Daoy (cell line): ENCODE results near the gene APP. TPM values are rescaled to one million over a fixed set of nuclear protein-coding genes. Genes with fewer than 3 reads are reported as not detected.
A peak's percentile ranks its signal among the peaks of the same experiment; 100 is the strongest.

Experiments
- DNase-seq: peaks from one replicate; pipeline ENCODE4 v3.0.0-alpha.2; 2015; ENCODE audit warnings: low read depth
- total RNA-seq: library from RNA; depleted of rRNA; stranded (reverse); fragments of >200 nt; shearing (Covaris generic); gene quantifications from 2 replicates; pipeline ENCODE4 v1.2.3, GENCODE V29; 2014

The APP gene
- total RNA-seq, 1 experiment from 2014 or later: 162 TPM

DNA sequence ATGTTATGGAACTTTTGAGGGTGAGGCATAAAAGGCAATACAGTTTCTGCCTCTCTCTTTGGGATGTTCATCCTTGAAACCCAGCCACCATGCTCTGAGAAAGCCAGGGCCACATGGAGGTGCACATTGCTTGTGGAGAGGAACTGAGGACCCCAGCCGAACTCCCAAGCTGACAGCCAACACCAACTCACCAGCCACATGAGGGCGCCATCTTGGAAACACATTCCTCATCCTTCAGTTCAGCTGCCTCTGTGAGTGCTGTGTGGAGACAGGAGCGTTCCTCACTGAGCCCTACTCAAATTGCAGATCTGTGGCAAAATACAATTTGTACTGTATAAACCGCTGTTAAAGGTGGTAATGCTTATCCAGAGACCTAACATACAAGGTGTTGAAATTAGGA, 298.3 kb downstream of the APP start:
- no peak for DNase-seq

DNA sequence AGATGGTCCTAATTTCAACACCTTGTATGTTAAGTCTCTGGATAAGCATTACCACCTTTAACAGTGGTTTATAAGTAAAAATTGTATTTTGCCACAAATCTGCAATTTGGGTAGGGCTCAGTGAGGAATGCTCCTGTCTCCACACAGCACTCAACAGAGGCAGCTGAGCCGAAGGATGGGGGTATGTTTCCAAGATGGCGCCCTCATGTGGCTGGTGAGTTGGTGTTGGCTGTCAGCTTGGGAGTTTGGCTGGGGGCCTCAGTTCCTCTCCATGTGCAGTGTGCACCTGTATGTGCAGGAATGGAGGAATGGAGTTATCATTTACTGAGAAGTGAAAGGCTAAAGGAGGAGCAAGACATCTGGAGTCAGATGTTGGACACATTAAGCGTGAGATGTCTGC, 299.0 kb downstream of the APP start:
- DNase-seq: peak; percentile 18

GRCh38 chr21:25870084-25870483, 300.5 kb downstream of the APP start:
- DNase-seq: no peak

- no peak for DNase-seq
Observed at GRCh38 chr21:25867061-25867460, 303.5 kb downstream of the APP start.

- DNase-seq: no peak
Observed at GRCh38 chr21:25863747-25864146, 306.8 kb downstream of the APP start.

DNA sequence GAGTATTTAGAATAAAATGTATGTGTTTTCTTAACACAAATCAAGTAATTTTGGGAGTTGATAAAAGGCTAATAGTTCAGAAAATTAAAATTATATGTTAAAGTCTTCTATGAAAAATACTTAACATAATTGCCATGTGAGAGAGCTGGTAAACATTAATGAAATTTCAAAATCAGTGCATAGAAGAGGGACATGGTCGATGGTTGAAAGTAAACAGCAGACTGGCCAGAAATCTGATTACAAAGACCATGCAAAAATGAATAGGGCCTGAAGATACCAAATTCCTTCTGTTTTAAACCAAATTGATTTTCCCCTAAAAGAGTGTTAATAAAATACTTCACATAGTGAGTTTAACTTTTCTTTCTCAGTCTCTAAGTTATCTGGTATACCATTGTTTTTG, 307.5 kb downstream of the APP start:
- DNase-seq: no peak

DNA sequence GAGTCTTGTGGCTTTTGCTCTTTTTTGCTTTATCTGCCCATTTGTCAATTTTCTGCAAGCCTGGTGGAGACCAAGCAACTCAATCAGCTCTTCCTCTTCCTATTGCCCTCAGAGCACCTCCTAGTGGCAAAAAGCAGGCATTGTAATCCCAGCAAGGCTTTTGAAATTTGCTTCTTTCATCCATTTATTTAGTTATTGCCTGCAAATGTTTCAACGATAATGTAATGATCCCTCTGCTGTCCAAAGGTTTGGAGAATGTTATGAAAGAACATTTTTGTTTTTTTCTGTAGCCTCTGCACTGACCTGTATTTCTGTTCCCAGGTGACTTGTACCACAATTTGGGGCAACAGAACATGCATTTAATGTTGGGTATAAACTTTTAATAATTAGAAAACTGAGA, 308.0 kb downstream of the APP start:
- peak; percentile 26 for DNase-seq

DNA sequence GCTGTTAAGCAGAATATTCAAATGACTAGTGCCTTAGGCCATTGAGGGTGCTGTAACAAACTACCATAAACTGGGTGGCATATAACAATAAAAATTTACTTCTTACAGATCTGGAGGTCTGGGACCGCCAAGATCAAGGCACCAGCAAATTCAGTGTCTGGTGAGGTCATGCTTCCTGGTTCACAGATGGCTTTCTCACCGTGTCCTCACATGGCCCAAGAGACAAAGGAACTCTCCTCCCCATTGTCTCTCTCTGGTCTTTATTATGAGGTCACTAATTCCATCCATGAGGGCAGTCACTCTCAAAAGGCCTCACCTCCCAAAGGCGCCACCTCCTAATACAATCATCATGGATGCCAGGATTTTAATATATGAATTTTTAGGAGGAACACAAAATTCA, 308.5 kb downstream of the APP start:
- no peak for DNase-seq

DNA sequence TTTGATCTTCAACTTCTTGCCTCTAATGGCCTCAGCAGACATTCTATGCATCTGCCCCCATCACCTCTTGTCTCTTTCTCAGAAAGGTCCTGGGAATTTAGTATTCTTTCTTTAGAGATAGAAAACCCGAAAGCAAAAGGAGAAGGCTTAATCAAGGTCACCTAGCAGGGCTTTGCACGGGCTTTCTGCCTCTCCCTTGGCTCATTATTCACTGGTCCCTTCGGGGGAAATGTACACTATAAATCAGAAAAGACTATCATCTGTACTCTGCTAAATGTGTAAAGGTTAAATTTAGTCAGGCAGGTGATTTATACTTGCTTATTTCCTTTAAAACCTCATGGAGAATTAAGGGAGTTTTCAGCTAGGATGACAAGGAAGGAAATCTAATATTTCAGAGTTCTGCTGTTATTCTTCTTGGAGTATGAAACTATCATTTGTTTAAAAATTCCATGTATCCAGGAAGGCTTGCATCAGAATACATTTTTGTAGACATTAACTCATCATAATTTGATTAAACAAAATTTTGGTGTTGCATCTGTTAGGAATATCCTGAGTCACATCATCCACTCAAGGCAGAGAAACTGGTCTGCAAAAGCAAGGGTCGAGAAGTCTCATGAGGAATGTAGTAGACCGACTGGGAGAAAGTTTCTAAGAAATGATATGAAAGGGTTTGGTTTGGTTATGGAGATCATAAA, 311.2 kb downstream of the APP start:
- DNase-seq: no peak

DNA sequence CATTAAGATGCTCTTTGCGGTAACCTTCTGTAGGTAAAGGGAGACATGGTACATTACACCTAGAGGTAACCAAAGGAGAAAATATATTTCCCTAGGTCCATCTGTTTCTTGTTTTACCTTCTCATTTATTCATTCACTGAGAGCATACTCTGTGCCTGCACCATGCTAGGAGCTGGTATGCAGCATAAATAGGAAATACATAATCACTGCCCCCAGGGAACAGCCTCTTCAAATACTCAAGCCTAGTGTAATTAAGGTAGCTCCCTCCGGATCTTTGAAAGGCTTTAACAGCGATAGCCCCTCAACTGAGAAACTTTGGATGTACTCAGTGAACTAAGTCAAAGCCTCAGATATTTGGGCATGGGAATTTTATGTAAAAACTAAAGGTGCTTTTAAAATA, 312.2 kb downstream of the APP start:
- no peak for DNase-seq

- DNase-seq: no peak
Observed at GRCh38 chr21:25857308-25858074, 313.1 kb downstream of the APP start.

DNA sequence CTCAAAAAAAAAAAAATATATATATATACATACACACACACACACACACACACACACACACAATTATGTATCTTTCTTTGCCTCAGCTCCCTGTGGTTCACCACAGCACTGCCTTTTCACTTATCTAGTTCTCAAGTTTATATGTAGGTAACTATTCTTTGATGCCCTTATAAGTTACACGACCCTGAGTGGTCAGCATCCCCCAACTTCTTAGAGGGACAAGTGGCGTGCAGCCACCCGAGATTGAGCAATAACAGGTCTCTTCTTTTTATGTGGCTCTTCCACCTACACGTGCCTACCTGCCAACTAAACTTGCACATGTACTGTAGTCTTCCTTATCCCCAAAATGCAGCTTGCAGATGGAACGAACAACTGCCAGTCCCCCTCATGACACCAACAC, 315.0 kb downstream of the APP start:
- DNase-seq: no peak

DNA sequence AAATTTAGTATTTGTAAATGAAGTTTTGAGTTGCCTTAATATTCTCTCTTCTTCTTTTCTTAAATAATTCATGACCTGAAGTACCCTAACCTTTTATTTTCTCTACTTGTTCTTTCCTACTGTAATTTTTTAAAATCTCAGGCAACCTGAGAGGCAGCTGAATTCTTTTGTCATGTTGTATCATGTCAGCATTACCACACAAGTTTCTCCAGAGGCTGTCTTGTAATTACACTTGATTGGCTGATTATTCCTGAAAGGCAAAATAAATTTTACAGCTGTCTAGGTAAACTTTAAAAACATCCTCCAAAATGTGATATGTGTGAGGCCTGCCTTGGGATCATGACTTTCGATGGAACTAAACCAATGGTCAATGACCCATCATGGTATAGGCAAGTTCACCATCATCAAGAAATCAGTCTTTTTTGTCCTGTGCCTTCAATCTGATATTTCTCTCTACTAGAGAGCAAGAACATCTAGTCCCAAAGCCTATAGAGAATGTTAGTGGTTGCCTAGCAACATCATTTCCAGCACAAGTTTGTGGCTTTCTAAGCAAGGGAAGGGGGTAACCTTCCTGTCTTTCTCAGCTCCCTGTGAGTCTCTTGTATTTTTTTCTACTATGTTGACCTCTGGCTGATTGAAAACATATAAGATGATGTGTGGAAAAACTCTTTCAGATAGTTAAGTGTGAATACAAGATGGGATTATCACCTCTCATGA, 320.3 kb downstream of the APP start:
- no peak for DNase-seq

DNA sequence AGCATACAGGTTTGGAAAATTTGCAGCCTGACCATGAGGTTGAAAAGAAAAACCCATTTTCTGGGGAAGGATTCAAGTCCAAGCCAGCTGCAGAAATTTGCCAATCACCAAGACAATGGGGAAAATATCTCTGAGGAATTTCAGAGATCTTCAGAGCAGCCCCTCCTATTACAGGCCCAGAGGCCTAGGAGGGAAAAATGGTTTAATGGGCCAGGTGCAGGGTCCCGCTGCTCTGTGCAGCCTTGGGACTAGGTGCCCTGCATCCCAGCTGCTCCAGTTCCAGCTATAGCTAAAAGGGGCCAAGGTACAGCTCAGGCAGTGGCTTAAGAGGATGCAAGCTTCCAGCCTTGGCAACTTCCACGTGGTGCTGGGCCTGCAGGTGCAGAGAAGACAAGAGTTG, 322.3 kb downstream of the APP start:
- no peak for DNase-seq

GRCh38 chr21:25845729-25846256, 324.8 kb downstream of the APP start:
- no peak for DNase-seq

GRCh38 chr21:25842925-25843324, 327.6 kb downstream of the APP start:
- no peak for DNase-seq

- DNase-seq: peak; percentile 16
Observed at GRCh38 chr21:25838809-25839208, 331.8 kb downstream of the APP start.

DNA sequence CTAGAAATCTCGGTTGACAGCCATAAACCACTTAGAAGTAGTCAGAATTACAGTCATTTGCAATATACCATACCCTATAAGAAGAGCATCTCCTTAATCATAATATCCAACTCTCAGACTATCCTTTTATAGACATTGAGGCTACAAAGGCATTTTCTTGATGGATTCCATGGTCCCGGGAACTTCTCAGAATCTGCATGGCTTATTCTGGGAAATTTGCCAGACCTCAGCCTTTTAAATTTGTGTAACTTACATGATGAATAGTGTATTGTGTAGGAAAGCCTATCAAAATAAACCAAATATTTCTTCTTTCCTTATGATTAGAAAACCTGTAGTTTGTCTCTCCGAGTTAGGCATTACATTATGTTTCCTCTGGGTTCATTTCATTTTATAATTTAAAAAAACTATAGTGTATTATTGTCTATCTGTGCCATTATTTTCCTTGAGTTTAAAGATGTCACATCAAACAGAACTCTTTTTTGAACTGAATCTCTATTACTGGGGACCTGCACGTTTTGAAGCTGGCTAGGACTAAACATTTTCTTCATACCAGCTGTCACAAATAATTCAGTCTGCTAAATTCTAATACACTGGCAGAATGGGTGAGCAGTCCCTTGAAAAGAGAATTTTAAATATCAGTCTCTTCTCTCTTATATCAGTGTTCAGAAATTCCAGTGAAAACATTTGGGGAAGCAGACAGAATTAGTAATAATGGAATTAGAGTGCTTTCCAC, 332.9 kb downstream of the APP start:
- peak; percentile 21 for DNase-seq

DNA sequence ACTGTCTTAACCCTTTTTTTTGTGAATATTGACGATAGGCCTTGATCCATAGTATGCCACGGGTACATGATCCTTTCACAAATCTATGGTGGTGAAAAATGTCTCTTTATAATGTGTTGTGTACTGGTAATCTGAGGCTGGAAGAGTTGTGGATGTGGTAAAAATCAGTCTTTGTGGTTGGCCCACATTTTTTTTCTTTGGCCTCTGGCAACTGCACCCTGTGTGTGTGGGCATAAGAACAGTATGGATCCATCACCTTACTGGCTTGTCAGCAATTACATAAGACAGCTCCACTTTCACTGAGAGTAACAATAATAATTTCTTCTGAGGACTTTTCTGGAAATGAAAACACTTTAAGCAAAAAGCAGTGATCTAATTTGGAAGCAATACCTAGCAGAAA, 334.2 kb downstream of the APP start:
- DNase-seq: peak; percentile 33

DNA sequence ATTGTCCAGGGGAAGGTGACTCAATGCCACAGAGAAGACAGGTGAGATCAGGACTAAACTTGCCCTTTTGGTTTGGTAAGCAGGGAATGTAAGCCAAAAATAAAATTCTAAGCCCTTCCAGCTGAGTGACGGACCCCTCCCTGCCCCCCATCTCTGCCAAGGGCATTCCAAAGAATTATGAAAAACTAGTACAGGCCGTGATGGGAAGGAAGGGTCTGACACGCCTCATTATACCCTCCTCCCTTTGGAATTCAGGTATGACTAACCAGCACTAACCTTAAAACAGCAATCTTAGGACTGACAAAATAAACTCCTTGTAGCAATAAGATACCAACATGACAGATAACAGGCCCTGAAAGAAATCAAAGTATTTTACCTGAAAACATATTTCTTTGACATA, 336.2 kb downstream of the APP start:
- no peak for DNase-seq

DNA sequence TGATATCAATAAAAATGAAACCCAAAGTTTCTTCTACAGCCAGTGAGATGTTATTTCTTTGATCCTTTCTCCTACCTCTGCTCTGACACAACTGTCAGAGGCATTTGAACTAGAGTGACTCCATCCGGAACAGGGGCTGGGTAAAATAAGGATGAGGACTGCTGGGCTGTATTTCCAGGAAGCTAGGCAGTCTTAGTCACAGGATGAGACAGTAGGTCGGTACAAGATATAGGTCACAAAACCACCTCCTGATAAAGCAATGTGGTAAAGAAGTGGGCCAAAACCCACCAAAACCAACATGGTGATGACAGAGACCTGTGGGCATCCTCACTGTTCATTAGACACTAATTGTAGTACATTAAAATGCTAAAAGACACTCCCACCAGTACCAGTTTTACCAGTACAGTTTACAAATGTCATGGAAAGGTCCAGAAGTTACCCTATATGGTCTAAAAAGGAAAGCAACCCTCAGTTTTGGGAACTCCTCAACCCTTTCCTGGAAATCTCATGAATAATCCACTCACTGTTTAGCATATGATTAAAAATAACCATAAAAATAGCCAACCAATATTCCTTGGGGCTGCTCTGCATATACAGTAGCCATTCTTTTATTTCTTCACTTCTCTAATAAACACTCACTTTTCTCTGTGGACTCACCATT, 339.1 kb downstream of the APP start:
- peak; percentile 19 for DNase-seq
